Endodermal cell (in vitro differentiated cells): Measurements from ENCODE around the gene CCR8. TPM values are rescaled to one million over a fixed set of nuclear protein-coding genes. Genes with fewer than 3 reads are reported as not detected.

Experiments
- DNase-seq: peaks from one replicate; pipeline ENCODE4 v3.0.0-alpha.2; 2017
- H3K27ac ChIP-seq: 2 replicates; pipeline ENCODE4 v1.5.1; 2013; ENCODE audit warnings: mild to moderate bottlenecking, low read depth, low read length, moderate library complexity
- H3K27me3 ChIP-seq: 2 replicates; pipeline ENCODE4 v1.6.1; 2013; ENCODE audit warnings: mild to moderate bottlenecking, low read length, moderate library complexity; ENCODE audit not compliant: insufficient read depth, control insufficient read depth, poor library complexity, severe bottlenecking
- H3K36me3 ChIP-seq: 2 replicates; pipeline ENCODE4 v1.7.0; 2013; ENCODE audit warnings: mild to moderate bottlenecking, low read length, moderate library complexity; ENCODE audit not compliant: control insufficient read depth, insufficient read depth
- H3K4me1 ChIP-seq: one replicate; pipeline ENCODE4 v1.7.0; 2013; ENCODE audit warnings: low read length; ENCODE audit not compliant: control insufficient read depth, insufficient read depth
- H3K4me3 ChIP-seq: 2 replicates; pipeline ENCODE4 v1.5.1; 2013; ENCODE audit warnings: mild to moderate bottlenecking, low read length, moderate library complexity
- H3K9ac ChIP-seq: 2 replicates; pipeline ENCODE4 v1.6.1; 2013; ENCODE audit warnings: mild to moderate bottlenecking, low read length, moderate library complexity; ENCODE audit not compliant: poor library complexity, severe bottlenecking; ENCODE audit errors: extremely low read depth
- H3K9me3 ChIP-seq: 2 replicates; pipeline ENCODE4 v1.6.1; 2013; ENCODE audit warnings: mild to moderate bottlenecking, low read length, moderate library complexity; ENCODE audit not compliant: control insufficient read depth
- H3K27ac Mint-ChIP-seq: 2 replicates; pipeline ENCODE4 v1.8.0; 2020; ENCODE audit warnings: mixed read lengths
- H3K27me3 Mint-ChIP-seq: 2 replicates; pipeline ENCODE4 v1.8.0; 2021; ENCODE audit warnings: mild to moderate bottlenecking, mixed read lengths; ENCODE audit not compliant: insufficient read depth
- H3K36me3 Mint-ChIP-seq: 2 replicates; pipeline ENCODE4 v1.8.0; 2020; ENCODE audit warnings: low read depth, mixed read lengths
- H3K4me1 Mint-ChIP-seq: 2 replicates; pipeline ENCODE4 v1.8.0; 2020; ENCODE audit warnings: mixed read lengths
- H3K4me3 Mint-ChIP-seq: 2 replicates; pipeline ENCODE4 v1.8.0; 2020; ENCODE audit warnings: mild to moderate bottlenecking, moderate library complexity, mixed read lengths
- H3K9me3 Mint-ChIP-seq: 2 replicates; pipeline ENCODE4 v1.8.0; 2020; ENCODE audit warnings: mild to moderate bottlenecking, mixed read lengths
- WGBS, 2 experiments: methylation state at CpG; one replicate each; pipeline versions ENCODE4 v1.1.5 to v1.1.7; 2013; ENCODE audit warnings: missing lambda C conversion rate in 2 of 2, mixed read lengths in 1 of 2; ENCODE audit not compliant: insufficient coverage in 1 of 2, insufficient read length in 1 of 2; 5-methylcytosine and 5-hydroxymethylcytosine counted together
- total RNA-seq, 2 donors: library from RNA; stranded (reverse); fragmentation: NEBNext Ultra II Directional in 1 of 2; extraction: Animal tissue kit (Norgen Biotek cat#: 25700) in 1 of 2; gene quantifications; 2 replicates in 1 of 2; 3 replicates in 1 of 2; pipeline ENCODE4 v1.2.1, GENCODE V29; 2021
- TF ChIP-seq, protein P1 (sequence below): fragments of 200-600 bp; sonication (generic); conservative IDR thresholded peaks from 2 replicates; pipeline ENCODE4 v1.5.0; 2021; ENCODE audit warnings: antibody characterized with exemption, mild to moderate bottlenecking

Gene CCR8
- total RNA-seq, 2 donors from 2014 or later, result 0.22 TPM; not detected in 1

DNA sequence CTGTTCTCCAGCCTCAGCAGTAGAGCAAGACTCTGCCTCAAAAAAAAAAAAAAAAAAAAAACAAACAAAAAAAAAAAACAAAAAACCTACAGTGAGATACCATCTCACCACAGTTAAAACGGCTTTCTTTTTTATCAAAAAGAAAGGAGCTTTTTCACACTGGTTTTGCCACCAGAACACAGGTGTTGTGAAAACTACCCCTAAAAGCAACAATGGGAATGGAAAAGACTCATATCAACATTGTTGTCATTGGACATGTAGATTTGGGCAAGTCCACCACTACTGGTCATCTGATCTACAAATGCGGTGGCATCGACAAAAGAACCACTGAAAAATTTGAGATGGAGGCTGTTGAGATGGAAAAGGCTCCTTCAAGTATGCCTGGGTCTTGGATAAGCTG is 28.8 kb downstream of the CCR8 start:
- DNase-seq, result no peak
- no peaks in the 10 kb centered on the region for H3K27me3 Mint-ChIP-seq
- Histone ChIP-seq H3K27me3 (no peaks in the 10 kb centered on the region), H3K4me1 (no peaks in the 10 kb centered on the region), H3K36me3 (no peaks in the 10 kb centered on the region), H3K4me3 (no peak overlapping the region), H3K9me3 (no peaks in the 10 kb centered on the region), H3K27ac (no peak overlapping the region), H3K9ac (no peak overlapping the region)
- TF ChIP-seq, protein P1, sequence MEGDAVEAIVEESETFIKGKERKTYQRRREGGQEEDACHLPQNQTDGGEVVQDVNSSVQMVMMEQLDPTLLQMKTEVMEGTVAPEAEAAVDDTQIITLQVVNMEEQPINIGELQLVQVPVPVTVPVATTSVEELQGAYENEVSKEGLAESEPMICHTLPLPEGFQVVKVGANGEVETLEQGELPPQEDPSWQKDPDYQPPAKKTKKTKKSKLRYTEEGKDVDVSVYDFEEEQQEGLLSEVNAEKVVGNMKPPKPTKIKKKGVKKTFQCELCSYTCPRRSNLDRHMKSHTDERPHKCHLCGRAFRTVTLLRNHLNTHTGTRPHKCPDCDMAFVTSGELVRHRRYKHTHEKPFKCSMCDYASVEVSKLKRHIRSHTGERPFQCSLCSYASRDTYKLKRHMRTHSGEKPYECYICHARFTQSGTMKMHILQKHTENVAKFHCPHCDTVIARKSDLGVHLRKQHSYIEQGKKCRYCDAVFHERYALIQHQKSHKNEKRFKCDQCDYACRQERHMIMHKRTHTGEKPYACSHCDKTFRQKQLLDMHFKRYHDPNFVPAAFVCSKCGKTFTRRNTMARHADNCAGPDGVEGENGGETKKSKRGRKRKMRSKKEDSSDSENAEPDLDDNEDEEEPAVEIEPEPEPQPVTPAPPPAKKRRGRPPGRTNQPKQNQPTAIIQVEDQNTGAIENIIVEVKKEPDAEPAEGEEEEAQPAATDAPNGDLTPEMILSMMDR, result no peak
- no peaks in the 10 kb centered on the region for H3K4me1 Mint-ChIP-seq
- 96 to 100% methylated on average over 2 to 3 of the region's 3 CpGs for WGBS, 2 experiments
- H3K36me3 Mint-ChIP-seq, result no peaks in the 10 kb centered on the region
- no peaks in the 10 kb centered on the region for H3K9me3 Mint-ChIP-seq
- no peak overlapping the region for H3K27ac Mint-ChIP-seq
- H3K4me3 Mint-ChIP-seq, result no peak overlapping the region

DNA sequence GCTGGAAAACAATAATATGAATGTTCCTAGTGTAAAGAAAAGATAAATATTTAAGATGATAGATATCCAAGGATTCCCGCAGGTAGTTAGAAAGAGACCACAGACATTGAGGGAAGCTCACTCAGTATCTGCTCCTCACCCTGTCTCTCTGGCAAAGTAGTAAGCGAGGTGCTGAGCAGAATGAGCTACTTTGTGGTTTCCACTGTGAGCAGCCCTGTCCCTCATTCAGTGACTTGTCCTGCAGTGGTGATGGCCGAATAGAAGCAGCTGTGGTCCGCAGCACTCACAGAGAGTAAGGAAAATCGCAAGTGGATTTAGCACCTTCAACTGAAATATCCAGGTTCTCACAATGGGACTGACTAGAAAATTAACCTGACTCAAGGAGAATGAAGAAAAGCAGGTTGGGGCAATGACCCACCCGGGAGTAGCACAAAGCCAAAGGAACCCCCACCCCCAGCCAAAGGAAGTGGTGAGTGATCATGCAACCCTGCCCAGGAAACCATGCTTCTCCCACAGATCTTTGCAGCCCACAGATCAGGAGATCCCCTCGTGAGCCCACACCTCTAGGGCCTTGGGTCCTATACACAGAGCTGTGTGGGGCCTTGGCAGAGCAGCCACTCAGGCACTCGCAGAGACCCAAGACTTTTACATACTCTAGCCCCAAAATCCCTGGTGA is 31.9 kb downstream of the CCR8 start:
- Histone ChIP-seq H3K27me3 (no peaks in the 10 kb centered on the region), H3K9ac (no peak overlapping the region), H3K4me1 (no peaks in the 10 kb centered on the region), H3K27ac (no peak overlapping the region), H3K9me3 (no peaks in the 10 kb centered on the region), H3K36me3 (no peaks in the 10 kb centered on the region), H3K4me3 (no peak overlapping the region)
- no peaks in the 10 kb centered on the region for H3K9me3 Mint-ChIP-seq
- DNase-seq, result no peak
- no peaks in the 10 kb centered on the region for H3K36me3 Mint-ChIP-seq
- TF ChIP-seq, protein P1, result no peak
- WGBS, 2 experiments, result 88 to 95% methylated on average over 4 to 8 of the region's 8 CpGs
- peaks cover 3% of the 10 kb centered on the region for H3K27me3 Mint-ChIP-seq
- H3K27ac Mint-ChIP-seq, result no peak overlapping the region
- H3K4me1 Mint-ChIP-seq, result no peaks in the 10 kb centered on the region
- H3K4me3 Mint-ChIP-seq, result no peak overlapping the region

DNA sequence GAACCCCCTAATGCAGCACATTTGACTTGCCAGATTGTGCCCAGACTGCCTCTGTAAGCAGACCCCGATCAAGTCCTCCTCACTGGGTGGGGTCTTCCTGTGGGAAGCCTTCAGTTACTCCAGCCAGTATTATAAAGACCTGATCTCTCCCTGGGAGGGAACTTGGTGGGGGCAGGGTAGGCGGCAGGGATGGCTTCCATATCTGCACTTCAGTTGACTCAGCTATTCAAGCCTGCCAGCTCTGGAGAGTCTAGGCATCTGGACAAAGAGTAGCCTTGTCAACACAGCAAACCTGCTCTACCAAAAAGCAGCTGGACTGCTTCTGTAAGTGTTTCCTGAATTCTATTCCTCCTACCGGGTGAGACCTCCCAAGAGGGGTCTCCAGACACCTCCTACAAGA is 32.7 kb downstream of the CCR8 start:
- Histone ChIP-seq H3K27ac (no peak overlapping the region), H3K9ac (no peak overlapping the region), H3K4me1 (no peaks in the 10 kb centered on the region), H3K27me3 (no peaks in the 10 kb centered on the region), H3K4me3 (no peak overlapping the region), H3K9me3 (no peaks in the 10 kb centered on the region), H3K36me3 (no peaks in the 10 kb centered on the region)
- 80 to 89% methylated on average over 2 to 3 of the region's 3 CpGs for WGBS, 2 experiments
- no peaks in the 10 kb centered on the region for H3K4me1 Mint-ChIP-seq
- no peak for DNase-seq
- H3K27me3 Mint-ChIP-seq, result peaks cover 3% of the 10 kb centered on the region
- no peaks in the 10 kb centered on the region for H3K9me3 Mint-ChIP-seq
- H3K36me3 Mint-ChIP-seq, result no peaks in the 10 kb centered on the region
- TF ChIP-seq, protein P1, result no peak
- H3K4me3 Mint-ChIP-seq, result no peak overlapping the region
- H3K27ac Mint-ChIP-seq, result no peak overlapping the region
